VCaP (cell line): ENCODE results near the gene LAMA4.

ENCODE experiments used
- H3K27ac ChIP-seq: fragments of 450-650 bp; 2 replicates; pipeline ENCODE4 v1.5.1; 2017
- CTCF ChIP-seq: fragments of 450-650 bp; conservative IDR thresholded peaks from 2 replicates; pipeline ENCODE4 v1.5.1; 2017; ENCODE audit warnings: mild to moderate bottlenecking, moderate library complexity

LAMA4 gene

GRCh38 chr6:112066606-112067005, 187.8 kb downstream of the LAMA4 start:
- no peak overlapping the region for H3K27ac ChIP-seq
- no peak for TF ChIP-seq CTCF

- TF ChIP-seq CTCF = no peak
- H3K27ac ChIP-seq = no peak overlapping the region
These were observed 188.9 kb downstream of the LAMA4 start for GRCh38 chr6:112065426-112065986.

GRCh38 chr6:112062966-112063365, 191.4 kb downstream of the LAMA4 start:
- TF ChIP-seq CTCF = no peak

GRCh38 chr6:112061605-112062004, 192.8 kb downstream of the LAMA4 start:
- H3K27ac ChIP-seq = no peak overlapping the region
- TF ChIP-seq CTCF = no peak

More at GRCh38 chr6:112062966-112063365, 191.4 kb downstream of the LAMA4 start:
- H3K27ac ChIP-seq = no peak overlapping the region
